HG02623 (cell line): ENCODE data around the gene FRMD6.
A peak's percentile ranks its signal among the peaks of the same experiment; 100 is the strongest.
"Not testable (repeated sequence)": the region's sequence is repeated elsewhere in the genome, so short reads cannot be mapped to it uniquely, and the experiment has no call there.

Experiments
- ATAC-seq: cut with Tn5 transposase; IDR thresholded peaks from one replicate; pipeline ENCODE4 v1.9.1; 2021; ENCODE audit warnings: moderate library complexity; ENCODE audit not compliant: unreplicated experiment

The FRMD6 gene

GRCh38 chr14:51627313-51627712, 24.4 kb upstream of the FRMD6 start:
- ATAC-seq, result no peak

- no peak for ATAC-seq
Observed at GRCh38 chr14:51628238-51628637, 23.5 kb upstream of the FRMD6 start.

- ATAC-seq, result no peak
Observed at GRCh38 chr14:51630987-51631386, 20.7 kb upstream of the FRMD6 start.

GRCh38 chr14:51633298-51633697, 18.4 kb upstream of the FRMD6 start:
- not testable (repeated sequence) for ATAC-seq

DNA sequence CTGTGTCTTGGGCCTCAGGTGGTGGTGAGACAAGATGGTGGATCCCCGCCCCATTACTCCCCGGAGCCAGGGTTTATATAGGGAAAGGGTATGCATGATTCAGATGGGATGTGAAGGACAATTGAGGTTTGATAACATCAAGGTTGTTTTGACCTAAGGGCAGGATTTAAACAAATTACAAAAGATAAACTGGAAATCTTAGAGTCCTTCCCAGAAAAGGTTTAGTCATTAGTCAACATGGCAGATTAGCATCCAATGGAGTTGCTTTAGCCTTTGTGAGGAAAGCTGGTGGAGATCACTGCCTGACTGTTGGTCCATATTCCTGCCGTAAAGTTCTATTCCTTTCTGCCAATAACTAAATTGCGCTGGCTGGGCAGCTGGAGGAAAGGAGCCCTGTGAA, 15.6 kb upstream of the FRMD6 start:
- no peak for ATAC-seq

DNA sequence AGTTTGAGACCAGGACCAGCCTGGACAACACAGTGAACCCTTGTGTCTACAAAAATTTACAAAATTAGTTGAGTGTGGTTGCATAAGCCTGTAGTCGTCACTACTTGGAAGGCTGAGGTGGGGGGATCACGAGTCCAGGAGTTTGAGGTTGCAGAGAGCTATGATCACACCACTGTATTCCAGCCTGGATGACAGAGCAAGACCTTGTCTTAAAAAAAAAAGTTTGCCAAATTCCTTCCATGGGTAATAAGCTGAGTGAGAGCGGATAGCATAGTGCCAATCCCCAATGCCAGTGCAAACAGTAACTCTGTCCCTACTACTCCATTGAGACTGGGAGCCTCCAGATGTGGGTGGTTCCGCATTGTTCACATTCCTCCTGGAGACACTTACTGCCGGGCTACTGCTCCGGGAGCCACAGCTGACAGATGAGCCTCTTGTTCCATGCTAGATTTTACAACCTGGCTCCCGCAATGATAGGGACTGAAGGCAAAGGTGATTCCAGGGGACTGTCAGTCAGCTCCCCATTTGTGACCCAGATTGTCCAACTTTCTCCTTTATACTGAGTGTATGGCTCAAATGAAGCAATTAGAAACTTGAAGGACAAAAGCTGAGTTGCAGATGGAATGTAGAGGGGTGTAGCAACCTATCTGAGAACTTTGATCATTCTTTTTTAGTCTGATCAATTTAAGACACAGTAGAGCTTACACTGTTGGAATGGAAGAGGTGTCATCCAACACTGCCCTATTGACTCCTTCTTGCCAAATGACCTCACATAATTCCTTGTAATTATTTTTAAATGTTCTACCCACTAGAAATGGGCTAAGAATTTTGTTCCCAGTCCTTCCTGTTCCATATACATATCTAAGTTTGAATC, 13.4 kb upstream of the FRMD6 start:
- no peak for ATAC-seq

GRCh38 chr14:51639668-51640316, 11.9 kb upstream of the FRMD6 start:
- ATAC-seq, result no peak

- no peak for ATAC-seq
Observed at GRCh38 chr14:51643140-51643539, 8.6 kb upstream of the FRMD6 start.

DNA sequence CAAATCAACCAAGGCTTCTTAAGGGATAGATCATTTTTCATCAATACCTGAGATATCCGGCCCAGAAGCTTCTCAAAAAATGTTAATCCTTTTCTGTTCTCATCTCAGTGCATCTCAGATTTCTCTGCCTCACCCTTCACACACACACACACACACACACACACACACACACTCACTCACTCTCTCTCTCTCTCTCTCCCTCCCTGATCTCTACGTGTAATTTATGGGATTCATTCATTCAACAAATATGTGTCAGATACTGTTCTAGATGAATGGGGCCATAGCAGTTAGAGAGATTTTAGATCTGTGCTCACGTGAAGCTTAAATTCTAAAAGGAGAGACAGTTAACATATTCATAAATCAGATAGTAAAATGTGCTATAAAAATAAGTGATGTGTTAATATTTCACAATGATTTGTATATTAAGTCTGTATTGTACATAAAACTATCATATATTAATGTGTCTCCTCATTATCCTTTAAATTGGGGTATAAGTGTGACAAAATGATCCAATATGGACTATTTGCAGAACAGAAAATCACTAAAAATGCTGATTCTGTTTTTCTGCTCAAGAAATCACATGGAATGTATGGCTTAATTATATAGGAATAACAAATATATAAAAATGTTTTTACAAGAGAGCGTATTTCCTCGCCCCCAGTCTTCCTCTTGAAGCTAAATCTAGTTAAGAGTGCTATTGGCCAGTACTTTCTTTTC, 7.3 kb upstream of the FRMD6 start:
- no peak for ATAC-seq

GRCh38 chr14:51648296-51648695, 3.4 kb upstream of the FRMD6 start:
- ATAC-seq, result no peak

DNA sequence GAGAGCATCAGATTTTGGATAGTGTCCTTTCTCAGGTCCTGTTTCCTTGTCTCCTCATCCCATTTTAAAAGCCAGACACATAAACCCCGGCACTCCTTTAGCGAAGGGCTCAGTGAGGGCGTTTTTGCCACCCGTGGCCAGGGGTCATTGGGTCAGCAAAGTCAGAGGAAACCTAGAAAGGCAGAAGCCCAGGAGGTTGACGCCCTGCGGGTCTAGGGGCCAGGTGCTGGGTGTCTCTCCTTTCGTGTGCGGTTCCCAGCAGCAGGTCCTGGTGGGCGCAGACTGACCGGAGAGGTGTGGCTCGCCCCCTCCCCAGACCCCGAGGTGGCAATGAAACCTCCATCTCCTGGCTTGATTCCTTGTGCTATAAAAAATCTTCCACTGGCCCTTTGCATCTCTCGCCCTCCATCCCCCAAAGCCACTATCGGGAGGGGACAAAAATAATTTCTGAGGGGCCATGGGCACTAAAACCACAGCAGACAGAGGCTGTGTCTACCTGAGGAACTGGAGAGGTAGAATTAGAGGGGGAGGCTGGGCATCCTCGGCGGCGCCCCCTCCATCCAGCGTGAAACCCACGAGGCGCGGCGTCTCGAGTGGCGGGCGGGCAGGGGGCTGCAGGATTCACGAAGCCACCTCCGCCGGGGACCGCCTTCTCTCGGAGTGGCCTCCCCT, 858 bp upstream of the FRMD6 start:
- ATAC-seq, result no peak

- ATAC-seq, result peak; percentile 31
Observed at GRCh38 chr14:51652168-51653078, 713 bp downstream of the FRMD6 start.

DNA sequence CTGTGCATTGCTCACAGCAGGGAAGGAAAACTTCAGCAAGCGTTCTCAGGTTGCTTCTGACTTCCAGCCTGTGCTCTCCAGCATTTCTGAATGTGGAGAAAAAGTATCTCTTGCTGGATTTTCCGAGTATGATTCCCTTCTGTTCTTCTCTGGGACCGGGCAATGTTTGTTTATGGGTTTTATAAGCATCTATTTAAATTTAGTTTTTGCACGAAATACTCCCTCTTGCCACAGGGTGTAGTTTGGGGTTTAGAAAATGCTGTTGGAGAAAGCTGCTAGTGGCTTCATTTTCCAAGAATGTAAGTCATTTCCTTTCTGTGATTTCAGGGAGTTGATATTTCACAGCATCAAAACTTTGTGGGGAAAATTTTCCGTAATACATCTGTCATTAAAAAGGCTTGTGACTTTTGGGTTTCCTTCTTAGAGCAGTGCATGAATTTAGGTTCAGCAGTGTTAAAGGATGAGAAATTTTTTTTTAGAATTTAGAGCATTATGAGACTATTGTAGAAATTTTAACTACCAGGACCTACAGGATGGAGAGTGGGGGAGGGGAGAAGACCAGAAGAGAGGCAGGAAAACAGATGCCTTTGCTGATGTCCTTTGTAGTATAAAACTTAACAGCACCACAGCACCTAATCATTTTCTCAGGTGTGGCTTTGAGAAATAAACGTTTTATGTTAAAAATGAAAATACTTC, 1.5 kb downstream of the FRMD6 start:
- no peak for ATAC-seq

- no peak for ATAC-seq
Observed at GRCh38 chr14:51653775-51654532, 2.2 kb downstream of the FRMD6 start.

GRCh38 chr14:51654533-51654845, 2.8 kb downstream of the FRMD6 start:
- no peak for ATAC-seq

DNA sequence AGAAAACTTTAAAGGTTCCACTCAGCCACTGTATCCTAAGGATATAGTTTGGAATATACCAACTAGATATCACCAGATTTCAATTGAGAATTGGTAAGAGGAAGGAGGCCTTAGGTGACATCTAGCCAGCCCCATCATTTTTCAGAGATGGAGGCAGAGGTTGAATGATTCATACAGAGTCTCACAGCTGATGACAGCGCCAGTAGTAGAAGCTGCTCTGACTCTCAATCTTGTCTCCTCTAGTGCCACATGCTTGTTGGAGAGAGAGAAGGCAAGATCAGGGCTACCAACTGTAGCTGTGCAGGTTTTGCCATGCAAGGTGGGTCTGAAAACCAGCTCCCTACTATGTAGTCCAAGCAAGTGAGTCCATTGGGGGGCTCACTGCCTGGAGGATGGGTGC, 6.1 kb downstream of the FRMD6 start:
- no peak for ATAC-seq

- no peak for ATAC-seq
Observed at GRCh38 chr14:51658441-51659173, 6.9 kb downstream of the FRMD6 start.

DNA sequence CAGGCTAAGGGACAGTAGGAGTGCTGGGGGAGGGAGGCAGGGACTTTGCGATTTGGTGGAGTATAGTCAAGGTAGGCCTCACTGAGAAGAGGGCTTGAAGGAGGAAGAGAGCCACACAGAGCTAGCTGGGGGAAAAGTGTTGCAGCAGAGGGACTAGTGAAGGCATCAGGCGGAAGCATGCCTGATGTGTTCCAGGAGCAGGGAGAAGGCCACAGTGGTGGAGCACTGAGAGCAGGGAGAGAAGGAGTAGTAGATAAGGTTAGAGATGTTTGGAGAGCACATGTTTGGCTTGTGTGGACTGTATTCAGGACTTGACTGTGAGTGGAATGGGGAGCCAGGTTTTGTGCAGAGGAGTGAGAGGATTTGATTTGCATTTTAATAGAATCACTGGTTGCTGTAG, 9.0 kb downstream of the FRMD6 start:
- ATAC-seq, result no peak
